ENCODE results near the gene SCAND1.

DNA sequence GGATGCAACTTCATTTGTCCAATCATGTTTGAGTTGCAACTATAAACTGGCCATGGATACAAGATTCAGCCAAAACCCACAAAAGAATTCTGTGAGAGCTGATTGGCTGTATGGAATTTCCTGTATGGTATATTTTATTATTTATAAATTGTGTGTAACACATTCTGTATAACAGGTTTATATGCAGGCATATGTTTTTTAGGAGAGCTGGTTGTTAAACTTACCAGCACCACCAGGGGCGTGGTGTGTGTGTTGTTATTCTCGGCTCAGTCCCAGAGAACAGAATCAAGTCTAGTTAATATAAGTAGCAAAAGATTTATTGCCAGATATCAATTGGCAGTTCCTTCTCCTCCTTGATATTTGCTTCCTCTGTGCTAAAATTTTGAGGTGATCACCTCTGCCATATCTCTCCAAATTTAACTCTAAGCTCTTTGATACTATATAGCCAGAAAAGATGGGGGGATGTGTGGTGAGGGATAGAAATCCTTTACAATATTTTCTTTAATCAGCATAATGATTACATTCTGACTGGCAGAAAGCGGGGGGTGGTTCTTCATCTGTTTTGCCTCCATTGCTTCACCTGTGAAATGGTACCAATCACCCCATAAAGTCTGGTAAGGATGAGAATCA lies 37.0 kb upstream of the SCAND1 start:
- TF ChIP-seq ZNF274 (IDR thresholded peaks at IDR 0.05; ENCODE audit: low read depth, low read length) (no peak), SUZ12 (IDR thresholded peaks at IDR 0.05; ENCODE audit: extremely low read depth, insufficient read depth, insufficient read length) (no peak), YY1 (IDR thresholded peaks at IDR 0.05; ENCODE audit: insufficient read depth, insufficient read length) (no peak)
